Renal cortical epithelial cell (primary cell): ENCODE results near the gene ANXA6. TPM values are rescaled to one million over a fixed set of nuclear protein-coding genes. Genes with fewer than 3 reads are reported as not detected.

Experiments used
- DNase-seq: peaks from one replicate; pipeline ENCODE4 v3.0.0-alpha.2; 2011; ENCODE audit warnings: low read depth
- total RNA-seq: library from RNA; depleted of rRNA; stranded (reverse); fragments of >200 nt; gene quantifications from 2 replicates; pipeline ENCODE4 v1.2.3, GENCODE V29; 2014

The ANXA6 gene
- total RNA-seq, 1 donor from 2014 or later: 154 TPM

- DNase-seq: no peak
Measured at GRCh38 chr5:151128817-151129216, 28.8 kb downstream of the ANXA6 start.

- no peak for DNase-seq
Measured at GRCh38 chr5:151127926-151128325, 29.7 kb downstream of the ANXA6 start.

GRCh38 chr5:151126199-151126645 is 31.4 kb downstream of the ANXA6 start:
- peak; percentile 62 for DNase-seq

GRCh38 chr5:151125421-151125820 is 32.2 kb downstream of the ANXA6 start:
- DNase-seq: no peak

- DNase-seq: peak; percentile 24
Measured at GRCh38 chr5:151123897-151124751, 33.5 kb downstream of the ANXA6 start.

- no peak for DNase-seq
Measured at GRCh38 chr5:151122828-151123227, 34.8 kb downstream of the ANXA6 start.

GRCh38 chr5:151121665-151122064 is 35.9 kb downstream of the ANXA6 start:
- no peak for DNase-seq

GRCh38 chr5:151121095-151121494 is 36.5 kb downstream of the ANXA6 start:
- no peak for DNase-seq

GRCh38 chr5:151118913-151119575 is 38.5 kb downstream of the ANXA6 start:
- no peak for DNase-seq

GRCh38 chr5:151115272-151115905 is 42.2 kb downstream of the ANXA6 start:
- DNase-seq: peak; percentile 54

- no peak for DNase-seq
Measured at GRCh38 chr5:151113651-151114050, 43.9 kb downstream of the ANXA6 start.

GRCh38 chr5:151110992-151111391 is 46.6 kb downstream of the ANXA6 start:
- DNase-seq: peak; percentile 43

GRCh38 chr5:151110122-151110681 is 47.4 kb downstream of the ANXA6 start:
- no peak for DNase-seq

- DNase-seq: no peak
Measured at GRCh38 chr5:151108566-151108965, 49.0 kb downstream of the ANXA6 start.

GRCh38 chr5:151107738-151108520 is 49.6 kb downstream of the ANXA6 start:
- DNase-seq: peak; percentile 43

GRCh38 chr5:151107084-151107483 is 50.5 kb downstream of the ANXA6 start:
- no peak for DNase-seq

- DNase-seq: no peak
Measured at GRCh38 chr5:151106509-151106908, 51.1 kb downstream of the ANXA6 start.

GRCh38 chr5:151106043-151106442 is 51.5 kb downstream of the ANXA6 start:
- no peak for DNase-seq

- no peak for DNase-seq
Measured at GRCh38 chr5:151105561-151105960, 52.0 kb downstream of the ANXA6 start.

GRCh38 chr5:151104795-151105194 is 52.8 kb downstream of the ANXA6 start:
- DNase-seq: peak; percentile 32

GRCh38 chr5:151101746-151102145 is 55.8 kb downstream of the ANXA6 start:
- DNase-seq: no peak
